ENCODE results near the gene UBR4. TPM values are rescaled to one million over a fixed set of nuclear protein-coding genes. Genes with fewer than 3 reads are reported as not detected.

The UBR4 gene
- total RNA-seq, 3 donors from 2014 or later: 114 to 145 (median 140) TPM

DNA sequence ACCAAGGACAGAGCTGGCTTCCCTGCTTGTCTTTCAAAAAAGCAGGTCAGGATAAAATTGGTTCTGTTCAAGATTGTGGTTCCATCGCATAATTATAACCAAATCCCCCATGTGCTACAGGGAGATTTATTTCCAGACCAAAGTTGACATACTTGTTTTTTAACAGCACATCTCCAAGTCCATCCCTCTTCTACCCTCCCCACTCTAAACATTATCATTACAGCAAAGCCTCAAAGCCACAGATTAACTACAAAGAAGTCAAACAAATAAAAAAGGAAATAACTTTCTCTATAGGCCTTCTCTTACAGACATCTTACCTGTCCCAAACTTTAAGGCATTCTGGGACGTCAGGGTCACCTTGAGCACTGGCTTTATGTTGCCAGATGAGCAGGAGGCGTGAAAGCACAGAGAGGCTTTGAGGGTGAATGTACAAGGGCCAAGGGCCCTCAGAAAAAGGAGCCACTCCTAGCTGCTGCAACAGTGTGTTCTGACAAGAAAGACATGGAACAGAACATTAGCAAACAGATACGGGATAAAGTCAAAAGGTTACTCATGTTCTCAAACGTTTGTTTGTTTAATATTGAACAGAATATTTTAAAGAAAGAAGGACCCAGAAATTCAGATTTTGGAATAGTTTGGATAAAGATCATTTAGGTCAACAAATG lies 31.2 kb downstream of the UBR4 start:
- Histone ChIP-seq H3K4me3 (no peak overlapping the region), H3K27me3 (no peaks in the 10 kb centered on the region), H3K9me3 (no peaks in the 10 kb centered on the region), H3K36me3 (peaks cover 18% of the 10 kb centered on the region), H3K4me1 (no peaks in the 10 kb centered on the region), H3K27ac (no peak overlapping the region)
- TF ChIP-seq, protein P1, sequence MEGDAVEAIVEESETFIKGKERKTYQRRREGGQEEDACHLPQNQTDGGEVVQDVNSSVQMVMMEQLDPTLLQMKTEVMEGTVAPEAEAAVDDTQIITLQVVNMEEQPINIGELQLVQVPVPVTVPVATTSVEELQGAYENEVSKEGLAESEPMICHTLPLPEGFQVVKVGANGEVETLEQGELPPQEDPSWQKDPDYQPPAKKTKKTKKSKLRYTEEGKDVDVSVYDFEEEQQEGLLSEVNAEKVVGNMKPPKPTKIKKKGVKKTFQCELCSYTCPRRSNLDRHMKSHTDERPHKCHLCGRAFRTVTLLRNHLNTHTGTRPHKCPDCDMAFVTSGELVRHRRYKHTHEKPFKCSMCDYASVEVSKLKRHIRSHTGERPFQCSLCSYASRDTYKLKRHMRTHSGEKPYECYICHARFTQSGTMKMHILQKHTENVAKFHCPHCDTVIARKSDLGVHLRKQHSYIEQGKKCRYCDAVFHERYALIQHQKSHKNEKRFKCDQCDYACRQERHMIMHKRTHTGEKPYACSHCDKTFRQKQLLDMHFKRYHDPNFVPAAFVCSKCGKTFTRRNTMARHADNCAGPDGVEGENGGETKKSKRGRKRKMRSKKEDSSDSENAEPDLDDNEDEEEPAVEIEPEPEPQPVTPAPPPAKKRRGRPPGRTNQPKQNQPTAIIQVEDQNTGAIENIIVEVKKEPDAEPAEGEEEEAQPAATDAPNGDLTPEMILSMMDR (IDR thresholded peaks at IDR 0.05): no peak
- TF ChIP-seq POLR2A (IDR thresholded peaks at IDR 0.05) (no peak), POLR2AphosphoS5 (IDR thresholded peaks at IDR 0.05) (no peak)
- DNase-seq (ENCODE audit: low spot score in 2 of 2): no peak
- intact Hi-C loops (cut with DNase I; ENCODE audit: low total_unique reads): no loop called here

DNA sequence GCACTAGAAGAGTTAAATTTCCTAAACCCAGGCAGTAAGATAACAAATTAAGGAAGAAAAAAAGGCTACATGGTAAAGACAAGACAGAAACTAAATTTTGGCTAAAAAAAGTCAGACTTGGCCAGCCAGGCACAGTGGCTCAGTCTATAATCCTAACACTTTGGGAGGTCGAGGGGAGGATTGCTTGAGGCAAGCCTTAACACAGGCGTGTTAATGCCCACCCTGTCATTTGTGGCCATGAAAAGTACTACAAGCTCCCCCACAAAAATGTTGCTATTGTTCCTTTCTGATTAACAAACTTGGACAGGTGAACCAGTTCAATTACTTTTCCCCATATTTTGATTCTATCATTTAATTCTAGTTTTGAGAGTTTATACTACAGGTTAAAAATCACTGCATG lies 32.3 kb downstream of the UBR4 start:
- Histone ChIP-seq H3K4me1 (no peaks in the 10 kb centered on the region), H3K9me3 (no peaks in the 10 kb centered on the region), H3K4me3 (no peak overlapping the region), H3K36me3 (peaks cover 25% of the 10 kb centered on the region), H3K27ac (no peak overlapping the region), H3K27me3 (no peaks in the 10 kb centered on the region)
- no peak for DNase-seq (ENCODE audit: low spot score in 2 of 2)
- TF ChIP-seq POLR2A (IDR thresholded peaks at IDR 0.05): no peak
- no peak for TF ChIP-seq POLR2AphosphoS5 (IDR thresholded peaks at IDR 0.05)
- intact Hi-C loops (cut with DNase I; ENCODE audit: low total_unique reads): no loop called here

DNA sequence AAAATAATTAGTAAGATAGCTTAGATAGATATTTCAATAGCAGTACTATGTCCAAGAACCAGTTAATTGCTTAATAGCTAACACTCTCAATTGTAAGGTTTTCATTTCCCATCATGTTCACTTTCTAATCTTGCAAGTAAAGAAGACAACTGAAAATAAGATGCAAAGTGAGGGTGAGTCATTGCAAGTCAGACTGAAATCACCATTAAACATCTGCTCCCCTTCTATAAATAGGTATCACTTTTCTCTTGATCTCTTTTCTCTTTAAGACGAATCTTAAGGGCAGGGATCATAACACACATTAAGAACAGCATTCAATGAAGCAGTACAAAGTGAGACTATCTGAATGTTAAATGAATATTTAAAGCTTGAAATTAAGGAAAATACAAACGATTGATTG lies 40.4 kb downstream of the UBR4 start:
- Histone ChIP-seq H3K9me3 (no peaks in the 10 kb centered on the region), H3K4me3 (no peak overlapping the region), H3K27ac (no peak overlapping the region), H3K36me3 (peaks cover 27% of the 10 kb centered on the region), H3K4me1 (no peaks in the 10 kb centered on the region), H3K27me3 (no peaks in the 10 kb centered on the region)
- no peak for DNase-seq (ENCODE audit: low spot score in 2 of 2)
- intact Hi-C loops (cut with DNase I; ENCODE audit: low total_unique reads): no loop called here
- TF ChIP-seq, protein P1 (IDR thresholded peaks at IDR 0.05): no peak
- TF ChIP-seq POLR2AphosphoS5 (IDR thresholded peaks at IDR 0.05): no peak
- TF ChIP-seq POLR2A (IDR thresholded peaks at IDR 0.05): no peak

DNA sequence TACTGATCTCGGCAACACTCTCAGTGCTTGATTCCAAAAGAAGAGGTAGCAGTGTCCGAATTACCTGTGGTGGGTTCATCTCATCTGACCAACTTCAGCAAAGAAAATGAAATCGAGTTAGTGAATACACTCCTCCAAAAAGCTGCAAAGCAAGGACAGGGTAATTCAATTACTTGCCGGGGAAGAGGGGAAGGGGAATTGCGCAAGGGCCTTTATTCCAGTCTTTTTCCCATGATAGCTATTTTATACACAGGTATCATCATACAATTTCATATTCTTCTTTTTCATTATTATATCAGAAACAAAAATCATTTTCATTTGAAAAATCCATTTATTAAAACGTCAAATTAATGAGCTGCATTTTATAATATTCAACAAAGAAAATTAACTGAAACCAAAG lies 42.9 kb downstream of the UBR4 start:
- DNase-seq (ENCODE audit: low spot score in 2 of 2): no peak
- Histone ChIP-seq H3K4me3 (no peak overlapping the region), H3K27me3 (no peaks in the 10 kb centered on the region), H3K4me1 (no peaks in the 10 kb centered on the region), H3K36me3 (peaks cover 14% of the 10 kb centered on the region), H3K27ac (no peak overlapping the region), H3K9me3 (no peaks in the 10 kb centered on the region)
- TF ChIP-seq POLR2A (IDR thresholded peaks at IDR 0.05): no peak
- TF ChIP-seq, protein P1 (IDR thresholded peaks at IDR 0.05): no peak
- no peak for TF ChIP-seq POLR2AphosphoS5 (IDR thresholded peaks at IDR 0.05)
- intact Hi-C loops (cut with DNase I; ENCODE audit: low total_unique reads): no loop called here

DNA sequence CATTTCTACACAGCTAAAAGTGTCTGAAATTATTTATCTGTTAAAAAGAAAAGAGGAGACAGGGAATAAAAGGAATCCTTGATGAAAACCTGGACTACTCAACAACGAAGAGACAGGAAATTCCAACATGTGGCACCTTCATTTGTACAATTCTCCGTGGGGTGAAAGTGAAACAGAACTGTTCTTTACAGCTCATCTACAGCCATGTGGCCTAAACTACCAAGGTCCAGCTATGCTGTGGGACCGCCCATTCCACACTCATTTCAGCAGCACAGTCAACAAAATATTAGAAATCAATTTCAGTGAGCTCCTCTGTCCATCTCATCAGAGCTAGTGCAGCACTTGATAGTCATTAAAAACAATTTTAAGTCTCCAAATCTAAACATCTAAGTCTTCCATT lies 44.0 kb downstream of the UBR4 start:
- H3K4me1 ChIP-seq: no peaks in the 10 kb centered on the region

More for the DNA sequence above, 44.0 kb downstream of the UBR4 start:
- Histone ChIP-seq H3K27me3 (no peaks in the 10 kb centered on the region), H3K9me3 (no peaks in the 10 kb centered on the region), H3K4me3 (no peak overlapping the region), H3K27ac (no peak overlapping the region), H3K36me3 (peaks cover 15% of the 10 kb centered on the region)
- intact Hi-C loops (cut with DNase I; ENCODE audit: low total_unique reads): no loop called here
- TF ChIP-seq, protein P1 (IDR thresholded peaks at IDR 0.05): no peak
- TF ChIP-seq POLR2AphosphoS5 (IDR thresholded peaks at IDR 0.05): no peak
- TF ChIP-seq POLR2A (IDR thresholded peaks at IDR 0.05): no peak
- no peak for DNase-seq (ENCODE audit: low spot score in 2 of 2)
